Measurements from ENCODE around the gene HSD17B10. TPM values are rescaled to one million over a fixed set of nuclear protein-coding genes. Genes with fewer than 3 reads are reported as not detected.

The HSD17B10 gene
- total and polyA plus RNA-seq, 2 of the 13 experiments (the other 11 are each of a cell fraction or from before 2014, with no cell fraction given) = 68.7 to 84.7 TPM

DNA sequence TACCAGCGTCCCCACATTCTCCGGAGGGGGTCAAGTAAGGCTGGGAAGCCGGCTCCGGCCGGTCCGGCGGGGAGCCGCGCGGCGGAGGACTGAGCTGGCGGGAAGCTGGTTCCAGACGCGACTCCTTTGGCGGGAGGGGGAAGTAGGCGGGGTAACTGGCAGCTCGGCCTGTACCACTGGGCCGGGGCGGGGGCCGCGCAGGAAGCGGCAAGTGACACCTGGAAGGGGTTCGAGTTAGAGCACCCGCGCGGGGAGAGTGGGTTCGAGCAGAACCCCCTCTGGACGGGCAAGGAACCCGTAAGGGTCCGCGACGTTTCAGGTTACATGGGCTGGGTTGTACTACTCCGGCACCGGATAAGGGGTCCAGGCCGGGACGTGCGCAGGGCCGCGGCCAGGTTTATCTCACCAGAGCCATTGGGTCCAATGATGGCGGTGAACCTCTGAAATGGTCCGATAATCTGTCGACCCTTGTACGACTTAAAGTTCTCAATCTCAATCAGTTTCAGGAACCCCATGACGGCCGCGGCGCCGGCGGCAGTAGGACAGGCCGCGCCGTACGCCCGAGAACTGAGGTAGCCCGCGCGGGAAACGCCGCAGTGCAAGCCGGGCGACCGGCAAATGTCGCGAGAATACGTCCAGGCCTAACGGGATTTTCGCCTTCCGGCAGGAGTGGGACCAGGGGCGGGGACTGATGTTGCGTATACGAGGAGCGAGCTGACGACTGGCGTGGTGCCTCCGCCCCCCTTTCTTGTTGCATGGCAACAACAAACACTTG is 11.9 kb downstream of the HSD17B10 start, which contains the start of gene SMC1A (continued):
- TF ChIP-seq ZSCAN12 (CRISPR knock-in tag; IDR thresholded peaks at IDR 0.05) = no peak
- no peak for TF ChIP-seq ZNF496 (CRISPR knock-in tag; IDR thresholded peaks at IDR 0.05; ENCODE audit: insufficient replicate concordance)
- TF ChIP-seq HCFC1 (IDR thresholded peaks at IDR 0.05; ENCODE audit: low read depth, low read length) = peak; percentile 11; the same call in 1 of the 2 replicates
- 0 out of 2 replicates have a peak, but pooled peaks have one; percentile 38 for TF ChIP-seq ISX (CRISPR knock-in tag; conservative IDR thresholded peaks at IDR 0.05)
- no peak for TF ChIP-seq ZNF703 (CRISPR knock-in tag; IDR thresholded peaks at IDR 0.05; ENCODE audit: borderline replicate concordance)
- TF ChIP-seq ZNF121 (CRISPR knock-in tag; IDR thresholded peaks at IDR 0.05) = no peak
- peak; percentile 70 for TF ChIP-seq HNRNPLL (IDR thresholded peaks at IDR 0.05; ENCODE audit: low read depth, low read length, poor library complexity, severe bottlenecking)
- no peak for TF ChIP-seq ZNF12 (CRISPR knock-in tag; IDR thresholded peaks at IDR 0.05)
- TF ChIP-seq POGZ (CRISPR knock-in tag; IDR thresholded peaks at IDR 0.05) = 0 out of 2 replicates have a peak, but pooled peaks have one; percentile 25
- TF ChIP-seq ZNF572 (CRISPR knock-in tag; IDR thresholded peaks at IDR 0.05) = no peak
- TF ChIP-seq SIX4 (CRISPR knock-in tag; IDR thresholded peaks at IDR 0.05) = 0 out of 2 replicates have a peak, but pooled peaks have one; percentile 14
- no peak for TF ChIP-seq TOE1 (CRISPR knock-in tag; IDR thresholded peaks at IDR 0.05)
- TF ChIP-seq KDM2A (CRISPR knock-in tag; IDR thresholded peaks at IDR 0.05; ENCODE audit: borderline replicate concordance, low read depth) = peak; percentile 66; the same call in 1 of the 2 replicates
- TF ChIP-seq SSRP1 (CRISPR knock-in tag; IDR thresholded peaks at IDR 0.05) = no peak
- TF ChIP-seq ZNF709 (CRISPR knock-in tag; IDR thresholded peaks at IDR 0.05) = no peak
- no peak for TF ChIP-seq SIX1 (CRISPR knock-in tag; IDR thresholded peaks at IDR 0.05; ENCODE audit: borderline replicate concordance)
- no peak for TF ChIP-seq ZNF180 (CRISPR knock-in tag; IDR thresholded peaks at IDR 0.05; ENCODE audit: borderline replicate concordance, low read depth)
- no peak for TF ChIP-seq ERF (CRISPR knock-in tag; IDR thresholded peaks at IDR 0.05)
- TF ChIP-seq, protein P1, sequence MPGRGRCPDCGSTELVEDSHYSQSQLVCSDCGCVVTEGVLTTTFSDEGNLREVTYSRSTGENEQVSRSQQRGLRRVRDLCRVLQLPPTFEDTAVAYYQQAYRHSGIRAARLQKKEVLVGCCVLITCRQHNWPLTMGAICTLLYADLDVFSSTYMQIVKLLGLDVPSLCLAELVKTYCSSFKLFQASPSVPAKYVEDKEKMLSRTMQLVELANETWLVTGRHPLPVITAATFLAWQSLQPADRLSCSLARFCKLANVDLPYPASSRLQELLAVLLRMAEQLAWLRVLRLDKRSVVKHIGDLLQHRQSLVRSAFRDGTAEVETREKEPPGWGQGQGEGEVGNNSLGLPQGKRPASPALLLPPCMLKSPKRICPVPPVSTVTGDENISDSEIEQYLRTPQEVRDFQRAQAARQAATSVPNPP (CRISPR knock-in tag; IDR thresholded peaks at IDR 0.05) = no peak
- no peak for TF ChIP-seq CENPX (CRISPR knock-in tag; IDR thresholded peaks at IDR 0.05)
- no peak for TF ChIP-seq ZNF260 (CRISPR knock-in tag; IDR thresholded peaks at IDR 0.05; ENCODE audit: borderline replicate concordance, low read depth)
- TF ChIP-seq, protein P2, sequence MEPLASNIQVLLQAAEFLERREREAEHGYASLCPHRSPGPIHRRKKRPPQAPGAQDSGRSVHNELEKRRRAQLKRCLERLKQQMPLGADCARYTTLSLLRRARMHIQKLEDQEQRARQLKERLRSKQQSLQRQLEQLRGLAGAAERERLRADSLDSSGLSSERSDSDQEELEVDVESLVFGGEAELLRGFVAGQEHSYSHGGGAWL (CRISPR knock-in tag; IDR thresholded peaks at IDR 0.05) = no peak
- TF ChIP-seq FOSL2 (CRISPR knock-in tag; IDR thresholded peaks at IDR 0.05) = 0 out of 2 replicates have a peak, but pooled peaks have one; percentile 7

All from HepG2 (cell line).